Endometrium (tissue), 2 donors: ENCODE measurements around the gene GPC3.

Experiments used
- FAIRE-seq: peaks from 2 replicates; lab custom pipeline; 2012; peaks lifted over from hg19 to GRCh38; lab: Jason Lieb, UNC
- donor health status: control.
- donor health status: control.

Gene GPC3

GRCh38 chrX:133681897-133682296, 303.5 kb downstream of the GPC3 start:
- no peak for FAIRE-seq

- no peak for FAIRE-seq
Measured at GRCh38 chrX:133681421-133681820, 304.0 kb downstream of the GPC3 start.

DNA sequence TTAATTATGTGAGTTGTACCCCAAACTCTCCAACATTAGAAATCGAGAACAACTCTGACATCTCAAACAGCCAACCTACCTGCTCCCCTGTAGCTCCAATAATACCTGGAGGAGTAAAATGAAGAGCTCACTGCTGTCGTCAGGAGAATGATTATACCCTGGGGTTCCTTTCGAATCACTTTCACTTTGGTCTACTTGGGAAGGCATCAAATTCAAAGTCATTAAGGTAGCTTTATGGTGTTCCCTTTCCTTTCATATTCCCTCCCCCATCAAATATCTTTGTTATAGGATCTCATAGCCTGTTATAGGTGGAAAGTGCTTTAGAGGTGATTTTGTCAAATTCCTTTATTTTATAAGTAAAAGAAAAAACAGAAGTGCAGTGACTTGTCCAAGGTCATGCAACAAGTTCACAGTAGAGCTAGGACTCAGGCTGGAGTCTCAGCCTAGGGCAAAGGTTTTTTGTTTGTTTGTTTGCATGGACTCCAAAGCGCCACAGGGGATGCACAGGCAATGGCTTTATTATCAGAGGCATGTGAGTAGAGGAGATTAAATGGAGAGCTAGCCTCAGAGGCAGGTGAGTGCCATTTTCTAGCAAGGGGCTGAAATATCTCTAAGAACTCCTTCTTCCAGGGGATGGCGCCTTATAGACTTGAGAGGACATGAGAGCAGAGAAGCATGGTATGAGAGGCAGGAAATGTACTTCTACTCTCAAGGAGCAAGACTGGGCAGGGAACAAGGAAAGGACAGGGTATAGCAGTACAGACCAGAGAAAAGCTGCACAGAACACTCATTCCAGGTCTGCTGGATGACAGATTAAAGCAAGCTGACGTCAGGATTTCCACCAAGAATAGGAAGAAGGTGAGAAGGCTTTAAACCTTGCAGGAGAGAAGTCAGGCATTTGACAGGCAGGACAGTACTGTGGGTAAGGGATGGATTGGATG, 308.0 kb downstream of the GPC3 start:
- FAIRE-seq = no peak

DNA sequence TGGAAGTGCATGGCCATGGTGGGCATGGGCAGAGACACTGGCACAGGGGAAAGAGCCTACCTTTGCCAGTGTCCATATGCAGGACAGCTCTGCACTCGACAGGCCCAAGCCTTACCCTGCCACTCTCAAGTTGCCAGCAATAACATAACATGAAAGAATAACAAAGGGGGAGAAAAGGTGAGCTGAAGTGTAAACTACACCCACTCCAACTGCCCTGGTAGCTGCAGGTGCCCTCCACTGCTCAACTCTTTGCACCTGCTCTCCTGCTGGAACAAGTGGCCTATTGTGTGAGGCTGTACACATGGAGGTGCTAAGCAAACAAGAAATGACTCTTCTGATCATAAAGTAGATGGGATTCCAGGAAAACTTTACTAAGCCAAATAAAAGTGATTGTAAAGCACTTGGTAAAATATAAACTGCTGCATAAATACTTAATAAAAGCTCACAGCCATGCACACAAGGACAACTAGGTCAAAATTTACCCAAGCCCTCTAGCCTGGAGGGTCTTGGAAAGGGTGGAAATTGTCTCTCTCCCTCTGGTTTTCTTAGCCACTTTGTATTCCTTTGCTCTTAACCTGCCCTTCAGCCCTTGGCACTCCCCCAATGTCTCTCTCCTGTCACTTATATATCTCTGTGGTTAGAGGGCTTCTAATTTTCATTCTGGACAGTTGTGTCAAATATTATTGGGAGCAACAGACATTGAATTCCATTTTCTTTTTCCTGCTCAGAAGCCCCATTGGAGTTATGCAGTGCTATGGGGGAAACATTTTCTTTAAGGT, 308.9 kb downstream of the GPC3 start:
- no peak for FAIRE-seq

DNA sequence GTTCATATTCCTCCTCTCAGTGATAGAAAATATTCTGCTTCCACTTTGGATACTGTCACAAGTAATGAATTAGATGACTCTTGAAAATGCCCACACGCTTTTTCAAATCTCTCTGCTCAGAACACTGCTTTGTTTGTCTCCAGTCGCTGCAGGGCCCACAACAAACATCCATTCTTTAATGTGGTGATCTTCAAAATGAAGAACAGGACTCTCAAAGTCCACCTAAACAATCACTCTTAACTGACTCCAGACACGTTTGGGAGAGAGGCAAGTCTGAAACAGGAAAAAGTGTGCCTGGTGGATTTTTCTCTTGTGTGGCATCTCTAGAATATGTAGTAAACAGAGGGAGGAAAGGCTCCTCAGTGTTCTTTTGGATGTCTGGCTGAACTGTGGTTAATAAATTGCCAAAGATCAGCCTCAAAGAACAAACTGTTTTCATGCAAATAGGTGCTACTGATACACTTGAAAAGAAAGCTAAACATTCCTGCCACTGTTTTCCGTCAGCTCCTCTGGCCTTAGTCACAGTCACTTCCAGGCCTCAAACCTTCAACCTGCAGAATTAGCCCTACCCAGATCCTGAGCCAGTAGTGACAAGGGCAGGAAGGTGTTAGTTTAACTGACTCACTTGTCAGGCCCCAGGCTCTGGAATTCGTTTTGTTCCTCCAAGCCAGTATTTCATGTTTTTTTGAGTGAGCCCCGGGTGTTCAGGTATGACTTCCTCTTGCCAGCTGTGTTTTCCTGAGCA, 310.5 kb downstream of the GPC3 start:
- no peak for FAIRE-seq

DNA sequence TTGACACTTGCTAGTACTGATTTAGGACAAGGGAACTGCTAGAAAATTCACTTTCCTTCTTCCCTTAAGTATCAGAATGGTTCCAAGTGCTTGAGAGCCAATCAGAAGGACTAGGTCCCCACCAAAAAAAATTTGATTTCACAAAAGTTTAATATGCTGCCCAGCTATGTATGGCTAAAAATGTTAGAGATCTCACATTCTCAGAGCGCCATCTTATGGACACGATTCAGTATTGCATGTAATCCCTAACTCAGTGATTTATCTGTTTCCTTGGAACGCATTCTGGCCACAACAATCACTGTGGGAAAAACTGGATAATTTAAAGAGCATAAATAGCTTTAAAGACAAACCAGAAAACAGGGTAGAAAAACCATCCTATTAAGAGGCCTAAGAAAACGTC, 315.0 kb downstream of the GPC3 start:
- FAIRE-seq = peak; percentile 53

GRCh38 chrX:133669214-133669613, 316.2 kb downstream of the GPC3 start:
- no peak for FAIRE-seq

GRCh38 chrX:133668225-133668931, 317.0 kb downstream of the GPC3 start:
- FAIRE-seq = no peak

- no peak for FAIRE-seq
Measured at GRCh38 chrX:133666256-133666655, 319.1 kb downstream of the GPC3 start.

DNA sequence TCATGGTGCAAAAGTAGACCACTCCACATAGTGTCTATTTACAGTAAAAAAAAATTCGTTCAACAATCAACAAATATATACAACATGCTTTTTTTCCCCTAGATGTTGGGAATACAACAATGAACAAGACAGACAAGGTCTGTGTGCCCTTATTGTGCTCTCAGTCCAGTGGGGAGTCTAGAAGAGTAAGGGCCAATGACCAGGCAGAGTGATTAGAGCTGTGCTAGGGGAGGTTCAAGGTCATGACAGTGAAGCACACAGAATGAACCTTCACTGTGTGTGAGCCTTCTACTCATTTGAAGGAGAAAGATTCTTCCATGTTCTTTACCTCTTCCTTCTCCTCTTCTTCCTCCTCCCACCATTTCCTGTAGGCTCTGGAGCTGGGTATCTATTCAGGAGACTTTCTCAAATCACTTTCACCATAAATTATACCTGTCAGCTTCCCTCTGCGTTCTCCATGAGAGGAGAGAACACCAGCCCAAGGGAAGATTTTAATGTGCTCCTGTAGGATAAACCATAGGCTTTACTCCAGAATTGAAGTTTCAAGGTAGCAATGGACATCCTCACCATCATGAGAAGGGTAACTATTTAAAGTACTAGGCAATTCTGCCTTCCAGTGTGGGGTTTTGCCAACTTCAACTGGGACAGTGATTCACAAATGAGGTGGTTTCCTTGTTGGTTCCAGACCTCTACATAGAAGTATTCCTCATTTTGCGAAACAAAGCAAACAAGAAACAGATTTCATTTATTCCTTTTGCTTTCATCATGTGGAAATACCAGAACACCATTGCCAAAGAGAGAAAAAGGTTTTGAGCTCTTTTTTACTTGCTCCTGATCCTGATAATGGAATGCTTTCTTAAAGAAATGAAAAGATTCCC, 323.2 kb downstream of the GPC3 start:
- FAIRE-seq = no peak

- no peak for FAIRE-seq
Measured at GRCh38 chrX:133660281-133660680, 325.1 kb downstream of the GPC3 start.

GRCh38 chrX:133658293-133658911, 327.0 kb downstream of the GPC3 start:
- FAIRE-seq = peak; percentile 4

DNA sequence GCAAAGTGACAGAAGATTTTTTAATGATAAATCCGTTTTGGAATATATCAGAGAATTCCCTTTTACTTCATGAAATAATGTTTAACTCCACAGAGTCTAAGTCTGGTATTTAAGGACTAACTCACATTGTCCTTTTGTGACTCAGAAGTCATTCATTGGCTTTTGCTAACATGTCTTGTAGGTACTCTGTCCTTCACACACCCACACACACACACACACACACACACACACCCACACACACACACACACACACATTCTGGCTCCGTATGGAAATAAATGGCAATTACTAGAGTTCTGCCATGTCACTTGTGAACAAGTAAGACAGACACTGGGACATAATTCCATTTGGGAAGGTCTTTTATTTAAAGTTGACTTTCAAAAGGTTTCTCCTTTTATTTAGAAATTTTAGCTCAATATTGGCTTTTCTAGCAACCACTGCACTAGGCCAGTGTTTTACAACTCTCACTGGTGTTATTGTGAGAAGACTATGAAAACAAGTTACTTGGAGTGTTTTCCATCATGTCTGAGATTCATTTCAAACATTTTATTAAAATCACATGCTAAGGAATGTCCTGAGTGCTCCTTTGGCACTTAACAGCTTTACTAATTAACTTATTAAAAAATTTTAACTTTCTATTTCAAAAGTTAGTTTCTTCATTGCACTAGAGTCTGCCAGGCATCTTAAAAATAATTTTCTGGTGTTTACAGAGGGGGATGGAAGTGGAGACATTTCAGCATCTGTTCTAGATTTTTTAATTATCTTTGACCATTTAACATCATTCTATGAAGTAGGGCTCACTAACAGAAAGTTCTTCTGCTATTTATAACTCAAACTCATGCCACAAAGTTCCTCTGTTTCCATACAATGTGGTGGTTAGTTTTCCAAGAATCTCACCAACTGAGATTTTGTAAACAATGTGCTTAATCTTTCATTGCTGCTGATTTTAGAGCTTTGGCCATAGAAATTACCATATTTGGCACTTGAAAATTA, 329.8 kb downstream of the GPC3 start:
- peak; percentile 77 for FAIRE-seq

- FAIRE-seq = no peak
Measured at GRCh38 chrX:133654811-133655210, 330.6 kb downstream of the GPC3 start.

DNA sequence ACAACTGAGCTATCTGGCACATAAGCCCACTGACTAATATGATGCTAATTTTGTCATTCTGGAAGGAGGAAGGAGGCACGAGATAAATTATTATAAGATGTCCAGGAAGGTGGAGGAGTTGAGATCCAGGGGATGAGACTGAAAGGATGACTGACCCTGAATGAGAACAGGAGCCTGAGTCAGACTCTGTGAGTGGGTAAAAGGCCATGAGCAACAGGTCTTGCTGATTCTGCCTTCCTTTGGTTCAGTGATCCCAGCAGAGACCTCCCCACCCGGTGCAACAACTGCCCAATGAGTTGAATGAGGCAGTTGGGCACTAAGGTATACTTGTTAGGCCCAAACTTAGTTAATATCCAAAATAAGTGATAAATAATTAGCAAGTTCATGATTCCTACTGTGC, 332.0 kb downstream of the GPC3 start:
- FAIRE-seq = no peak

- FAIRE-seq = no peak
Measured at GRCh38 chrX:133652185-133652584, 333.2 kb downstream of the GPC3 start.

GRCh38 chrX:133650239-133650638, 335.2 kb downstream of the GPC3 start:
- no peak for FAIRE-seq

DNA sequence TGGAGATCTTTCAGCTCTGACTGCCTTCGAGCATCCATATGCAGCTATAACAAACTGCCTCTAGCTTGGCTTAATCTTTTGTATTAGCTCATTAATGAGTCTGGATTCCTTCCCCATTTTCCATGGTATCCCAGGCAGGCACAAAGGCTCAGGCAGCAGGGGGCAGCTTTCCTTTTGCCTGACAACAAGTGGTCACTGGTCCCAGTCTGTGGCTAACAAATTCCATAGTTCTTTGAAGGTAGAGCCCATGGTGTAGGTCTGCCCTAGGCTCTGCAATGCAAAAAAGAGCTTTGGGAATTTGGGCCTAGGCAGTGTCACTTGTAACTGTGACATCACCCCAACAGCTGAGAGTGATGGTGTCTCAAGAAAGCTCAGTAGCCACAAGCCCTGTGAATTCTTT, 335.7 kb downstream of the GPC3 start:
- no peak for FAIRE-seq

GRCh38 chrX:133648594-133648993, 336.8 kb downstream of the GPC3 start:
- FAIRE-seq = no peak
